Stomach (tissue), 4 donors: ENCODE data around the gene ADCY10.

Source experiments
- CTCF ChIP-seq, 7 experiments: fragments of 450-650 bp in 4 of 7; fragments of 200-600 bp in 3 of 7; sonication (generic) in 3 of 7; IDR thresholded peaks; one replicate each; pipeline ENCODE4 v1.5.1; 2016 to 2019; ENCODE audit warnings: antibody characterized with exemption in 7 of 7, control low read depth in 2 of 7, mild to moderate bottlenecking in 1 of 7
- EP300 ChIP-seq: sonication (generic); formaldehyde crosslinking; IDR thresholded peaks from one replicate; pipeline ENCODE4 v1.6.1; 2017; ENCODE audit warnings: antibody characterized with exemption
- POLR2A ChIP-seq, 4 donors: fragments of 450-650 bp; IDR thresholded peaks; one replicate each; pipeline ENCODE4 v1.6.1; 2016; ENCODE audit warnings: antibody characterized with exemption in 4 of 4, control low read depth in 2 of 4, mild to moderate bottlenecking in 1 of 4, moderate library complexity in 1 of 4
- POLR2AphosphoS5 ChIP-seq, 3 donors: sonication (generic); formaldehyde crosslinking; IDR thresholded peaks; one replicate each; pipeline ENCODE4 v1.6.1; 2016; ENCODE audit warnings: antibody characterized with exemption in 3 of 3

- TF ChIP-seq EP300: no peak
- no peak for TF ChIP-seq CTCF (IDR thresholded peaks at IDR 0.05)
- TF ChIP-seq POLR2A (IDR thresholded peaks at IDR 0.05): no peak
- TF ChIP-seq POLR2AphosphoS5 (IDR thresholded peaks at IDR 0.05): no peak
Measured at GRCh38 chr1:167836197-167836596, 77.7 kb downstream of the ADCY10 start.
